Prostate gland (tissue), 2 donors: ENCODE data around the gene CYP4F12. TPM values are rescaled to one million over a fixed set of nuclear protein-coding genes. Genes with fewer than 3 reads are reported as not detected.

ENCODE experiments used
- DNase-seq: peaks from one replicate; pipeline ENCODE4 v3.0.0-alpha.2; 2019; ENCODE audit warnings: low spot score
- H3K27ac ChIP-seq, 2 donors: fragments of 200-600 bp; sonication (generic); 2 replicates each; pipeline ENCODE4 v1.5.1; 2017 to 2019
- H3K27me3 ChIP-seq: fragments of 200-600 bp; sonication (generic); replicated peaks from 2 replicates; pipeline ENCODE4 v1.5.1; 2019; ENCODE audit not compliant: insufficient read depth
- H3K36me3 ChIP-seq, 2 donors: fragments of 200-600 bp; sonication (generic); 1 replicate in 1 of 2; 2 replicates in 1 of 2; pipeline versions ENCODE4 v1.5.1 to v1.8.1; 2017 to 2019
- H3K4me1 ChIP-seq: fragments of 200-600 bp; sonication (generic); replicated peaks from 2 replicates; pipeline ENCODE4 v1.5.1; 2019
- H3K4me3 ChIP-seq, 2 donors: fragments of 200-600 bp; sonication (generic); 2 replicates each; pipeline ENCODE4 v1.5.1; 2017 to 2019
- H3K9me3 ChIP-seq: fragments of 200-600 bp; sonication (generic); 2 replicates; pipeline ENCODE4 v1.5.1; 2017
- CTCF ChIP-seq, 4 experiments: fragments of 200-600 bp in 2 of 4; fragments of 450-650 bp in 2 of 4; sonication (generic) in 2 of 4; IDR thresholded peaks; 1 replicate in 3 of 4; 2 replicates in 1 of 4; pipeline ENCODE4 v1.5.1; 2016 to 2019; ENCODE audit warnings: antibody characterized with exemption in 4 of 4, mild to moderate bottlenecking in 2 of 4, moderate library complexity in 2 of 4
- POLR2A ChIP-seq: fragments of 450-650 bp; IDR thresholded peaks from one replicate; pipeline ENCODE4 v1.6.1; 2016; ENCODE audit warnings: antibody characterized with exemption, mild to moderate bottlenecking
- POLR2AphosphoS5 ChIP-seq: sonication (generic); formaldehyde crosslinking; IDR thresholded peaks from one replicate; pipeline ENCODE4 v1.6.1; 2017; ENCODE audit warnings: antibody characterized with exemption
- WGBS: methylation state at CpG from one replicate; pipeline ENCODE4 v1.1.5; 2018; 5-methylcytosine and 5-hydroxymethylcytosine counted together
- intact Hi-C: fragments of 100-400 bp; cut with DNase I; formaldehyde crosslinking; loops from one replicate; pipeline ENCODE4 v1.14.2; 2022
- total RNA-seq, 2 donors: library from RNA; depleted of rRNA; stranded (reverse); fragments of >200 nt; gene quantifications; one replicate each; pipeline ENCODE4 v1.1.0, GENCODE V29; 2016

Gene CYP4F12
- total RNA-seq, 2 donors from 2014 or later = 6.9 to 50.9 TPM

DNA sequence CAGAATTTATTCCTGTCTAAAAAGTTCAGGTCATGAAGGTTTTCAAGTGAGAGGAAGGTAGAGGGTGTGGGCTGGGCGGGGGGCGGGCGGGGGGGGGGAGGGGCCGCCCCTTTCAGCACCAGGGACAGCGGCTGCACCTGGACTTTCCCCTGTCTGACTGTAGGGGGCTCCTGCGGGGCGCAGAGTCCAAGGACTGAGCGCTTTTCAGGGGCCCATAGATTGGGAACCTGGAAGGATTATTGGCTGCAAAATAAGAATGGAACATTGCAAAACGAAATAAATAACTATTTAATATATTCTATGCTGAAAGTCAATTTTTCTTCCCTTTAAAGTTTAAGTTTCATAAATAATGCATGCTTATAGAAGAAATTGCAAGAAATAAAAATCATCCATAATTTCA is 41.1 kb upstream of the CYP4F12 start:
- intact Hi-C loops = no loop called here
- H3K27ac ChIP-seq = no peak overlapping the region
- H3K9me3 ChIP-seq = no peaks in the 10 kb centered on the region
- H3K4me1 ChIP-seq = peaks cover 3% of the 10 kb centered on the region
- TF ChIP-seq POLR2AphosphoS5 (no peak), CTCF (IDR thresholded peaks at IDR 0.05) (peak in 1 of 4 experiments; percentile 13), POLR2A (no peak)
- H3K4me3 ChIP-seq = no peak overlapping the region
- WGBS = 3% methylated on average over 8 of the region's 9 CpGs
- H3K27me3 ChIP-seq = no peaks in the 10 kb centered on the region
- H3K36me3 ChIP-seq = no peaks in the 10 kb centered on the region
- DNase-seq = no peak

DNA sequence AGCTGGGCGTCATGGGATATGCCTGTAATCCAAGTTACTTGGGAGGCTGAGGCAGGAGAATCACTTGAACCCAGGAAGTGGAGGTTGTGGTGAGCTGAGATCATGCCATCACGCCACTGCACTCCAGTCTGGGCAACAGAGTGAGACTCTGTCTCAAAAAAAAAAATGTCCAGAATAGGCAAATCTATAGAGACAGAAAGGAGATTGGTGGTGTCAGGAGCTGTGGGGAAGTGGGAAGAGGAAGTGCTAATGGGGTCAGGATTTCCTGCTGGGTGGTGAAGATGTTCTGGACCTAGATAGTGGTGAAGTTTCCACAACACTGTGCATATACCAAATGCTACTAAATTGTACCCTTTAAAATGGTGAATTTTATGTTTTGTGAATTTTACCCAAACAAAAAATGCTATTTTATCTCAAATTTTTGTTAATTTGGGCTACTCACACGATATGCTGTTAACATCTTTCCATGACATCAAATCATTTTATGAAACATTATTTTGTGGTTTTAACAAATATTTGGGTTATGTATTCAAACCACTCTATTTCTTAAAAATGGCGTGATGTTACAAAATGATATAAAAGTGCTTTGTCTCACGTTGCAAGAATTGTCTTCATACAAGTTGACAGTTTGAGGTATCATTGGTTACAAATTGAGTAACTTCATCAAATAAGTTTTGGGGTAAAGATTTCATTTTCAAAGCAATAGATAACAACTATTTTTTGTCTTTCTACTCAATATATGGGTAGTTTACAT is 39.6 kb upstream of the CYP4F12 start:
- H3K4me1 ChIP-seq = peaks cover 3% of the 10 kb centered on the region
- 51% methylated on average over 5 of the region's 5 CpGs for WGBS
- no peaks in the 10 kb centered on the region for H3K9me3 ChIP-seq
- no peak for DNase-seq
- no peaks in the 10 kb centered on the region for H3K36me3 ChIP-seq
- TF ChIP-seq CTCF (IDR thresholded peaks at IDR 0.05) (no peak), POLR2A (no peak), POLR2AphosphoS5 (no peak)
- intact Hi-C loops = no loop called here
- H3K27me3 ChIP-seq = no peaks in the 10 kb centered on the region
- H3K4me3 ChIP-seq = no peak overlapping the region
- no peak overlapping the region for H3K27ac ChIP-seq

DNA sequence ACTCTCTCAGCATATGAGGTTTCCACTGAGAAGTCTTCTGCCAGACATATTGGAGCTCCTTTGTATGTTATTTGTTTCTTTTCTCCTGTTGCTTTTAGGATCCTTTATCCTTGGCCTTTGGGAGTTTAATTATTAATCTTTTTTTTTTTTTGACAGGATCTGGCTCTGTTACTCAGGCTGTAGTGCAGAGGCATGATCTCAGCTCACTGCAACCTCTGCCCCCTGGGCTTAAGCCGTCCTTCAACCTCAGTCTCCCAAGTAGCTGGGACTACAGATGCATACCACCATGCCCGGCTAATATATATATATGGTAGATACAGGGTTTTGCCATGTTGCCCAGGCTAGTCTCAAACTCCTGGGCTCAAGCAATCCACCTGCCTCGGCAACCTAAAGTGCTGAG is 38.8 kb upstream of the CYP4F12 start:
- no peaks in the 10 kb centered on the region for H3K4me1 ChIP-seq
- H3K4me3 ChIP-seq = no peak overlapping the region
- TF ChIP-seq POLR2AphosphoS5 = no peak
- no peak for TF ChIP-seq POLR2A
- TF ChIP-seq CTCF (IDR thresholded peaks at IDR 0.05) = no peak
- H3K9me3 ChIP-seq = no peaks in the 10 kb centered on the region
- H3K27ac ChIP-seq = no peak overlapping the region
- 74% methylated on average over 3 of the region's 3 CpGs for whole genome bisulfite sequencing
- no peaks in the 10 kb centered on the region for H3K27me3 ChIP-seq
- DNase-seq = no peak
- no peaks in the 10 kb centered on the region for H3K36me3 ChIP-seq
- intact Hi-C loops = no loop called here

DNA sequence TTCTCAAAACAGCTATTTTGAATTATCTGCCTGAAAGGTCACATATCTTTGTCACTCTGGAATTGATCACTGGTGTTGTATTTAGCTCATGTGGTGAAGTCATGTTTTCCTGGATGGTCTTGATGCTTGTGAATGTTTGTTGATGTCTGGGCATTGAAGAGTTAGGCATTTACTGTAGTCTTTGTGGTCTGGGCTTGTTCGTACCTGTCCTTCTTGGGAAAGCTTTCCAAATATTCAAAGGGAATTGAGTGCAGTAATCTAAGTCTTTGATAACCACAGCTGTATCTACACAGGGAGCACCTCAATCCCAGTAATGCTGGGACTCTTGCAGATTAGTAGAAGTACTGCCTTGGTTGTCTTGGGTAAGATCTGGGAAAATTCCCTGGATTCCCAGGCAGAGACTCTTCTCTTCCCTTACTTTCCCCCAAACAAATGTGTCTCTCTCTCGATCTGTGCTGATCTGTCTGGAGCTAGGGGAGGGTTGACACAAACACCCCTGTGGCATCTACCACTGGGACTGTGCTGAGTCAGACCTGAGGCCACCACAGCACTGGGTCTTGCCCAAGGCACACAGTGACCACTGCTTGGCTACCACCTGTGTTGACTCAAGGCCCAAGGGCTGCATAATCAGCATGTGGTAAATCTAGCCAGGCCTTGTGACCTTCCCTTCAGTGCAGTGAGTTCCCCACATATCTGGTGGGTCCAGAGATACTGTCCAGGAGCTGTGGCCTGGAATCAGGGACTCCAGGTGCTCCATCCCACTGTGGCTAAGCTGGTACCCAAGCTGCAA is 37.7 kb upstream of the CYP4F12 start:
- no peaks in the 10 kb centered on the region for H3K36me3 ChIP-seq
- no peaks in the 10 kb centered on the region for H3K27me3 ChIP-seq
- WGBS = 64% methylated on average over 2 of the region's 2 CpGs
- no peak for DNase-seq
- H3K27ac ChIP-seq = no peak overlapping the region
- no peak for TF ChIP-seq POLR2AphosphoS5
- TF ChIP-seq POLR2A = no peak
- TF ChIP-seq CTCF (IDR thresholded peaks at IDR 0.05) = no peak
- H3K9me3 ChIP-seq = no peaks in the 10 kb centered on the region
- no peaks in the 10 kb centered on the region for H3K4me1 ChIP-seq
- intact Hi-C loops = no loop called here
- H3K4me3 ChIP-seq = no peak overlapping the region
